ENCODE data around the gene KRTAP13-2. TPM values are rescaled to one million over a fixed set of nuclear protein-coding genes. Genes with fewer than 3 reads are reported as not detected.

The KRTAP13-2 gene
- total and polyA plus RNA-seq, 10 of the 15 experiments (the other 5 are each of a cell fraction or from before 2014, with no cell fraction given) = not detected

GRCh38 chr21:30395731-30396130, 23.7 kb upstream of the KRTAP13-2 start, which contains the start of gene KRTAP13-1 (continued):
- TF ChIP-seq PAX5 (IDR thresholded peaks at IDR 0.05; ENCODE audit: borderline replicate concordance, low read depth, low read length) = no peak

GRCh38 chr21:30391492-30392025, 19.5 kb upstream of the KRTAP13-2 start:
- H4K20me1 ChIP-seq (ENCODE audit: control insufficient read depth, insufficient read depth) = no peaks in the 10 kb centered on the region
- no peak overlapping the region for H3K4me2 ChIP-seq (ENCODE audit: control insufficient read depth, insufficient read depth)
- FAIRE-seq (no peak), DNase-seq (ENCODE audit: low read depth, low spot score) (no peak), ATAC-seq (no peak)
- POLR2A ChIA-PET = no interaction called here
- no peak overlapping the region for H3K9ac ChIP-seq (ENCODE audit: control insufficient read depth, insufficient read depth, low read length)
- H3K79me2 ChIP-seq (ENCODE audit: control insufficient read depth, insufficient read depth, low read length) = no peaks in the 10 kb centered on the region
- no TSS peak for BruUV-seq (replicated peaks)
- no peaks in the 10 kb centered on the region for H3K27me3 ChIP-seq (replicated peaks in 1 of 2; ENCODE audit: control insufficient read depth in 2 of 2, insufficient read depth in 2 of 2, low read length in 1 of 2)
- no peak overlapping the region for H2AFZ ChIP-seq (ENCODE audit: control insufficient read depth, low read depth, low read length)
- RAD21 ChIA-PET (ENCODE audit: unreplicated experiment) = no interaction called here
- intact Hi-C loops (cut with micrococcal nuclease; ENCODE audit: unreplicated experiment) (no loop called here), in situ Hi-C loops (cut with MboI) (no loop called here)
- no peak overlapping the region for H3K4me3 ChIP-seq
- no peaks in the 10 kb centered on the region for H3K9me3 ChIP-seq (replicated peaks; ENCODE audit: control insufficient read depth, insufficient read depth, low read length)
- no peaks in the 10 kb centered on the region for H3K4me1 ChIP-seq (ENCODE audit: control insufficient read depth, insufficient read depth, low read length)
- SMC1A ChIA-PET (ENCODE audit: uncharacterized antibody, unreplicated experiment) = no interaction called here
- WGBS (ENCODE audit: insufficient coverage, insufficient replicate concordance, low lambda C conversion rate, missing lambda C conversion rate) = 2% methylated on average over 2 of the region's 2 CpGs
- TF ChIP-seq RBBP5 (conservative IDR thresholded peaks at IDR 0.05) (no peak), KAT2A (conservative IDR thresholded peaks at IDR 0.05; ENCODE audit: control insufficient read depth, low read depth, low read length) (no peak), RCOR1 (conservative IDR thresholded peaks at IDR 0.05; ENCODE audit: low read depth, low read length) (no peak), WRNIP1 (IDR thresholded peaks at IDR 0.05; ENCODE audit: borderline replicate concordance, low read depth, low read length) (no peak), SREBF1 (IDR thresholded peaks at IDR 0.05; ENCODE audit: low read length) (no peak), PML (IDR thresholded peaks at IDR 0.05; ENCODE audit: low read length) (no peak), HDGF (IDR thresholded peaks at IDR 0.05) (no peak), ELK1 (IDR thresholded peaks at IDR 0.05; ENCODE audit: low read depth, low read length) (no peak), IKZF2 (IDR thresholded peaks at IDR 0.05) (no peak), ZNF687 (IDR thresholded peaks at IDR 0.05) (no peak)
- TF ChIP-seq, protein P1, sequence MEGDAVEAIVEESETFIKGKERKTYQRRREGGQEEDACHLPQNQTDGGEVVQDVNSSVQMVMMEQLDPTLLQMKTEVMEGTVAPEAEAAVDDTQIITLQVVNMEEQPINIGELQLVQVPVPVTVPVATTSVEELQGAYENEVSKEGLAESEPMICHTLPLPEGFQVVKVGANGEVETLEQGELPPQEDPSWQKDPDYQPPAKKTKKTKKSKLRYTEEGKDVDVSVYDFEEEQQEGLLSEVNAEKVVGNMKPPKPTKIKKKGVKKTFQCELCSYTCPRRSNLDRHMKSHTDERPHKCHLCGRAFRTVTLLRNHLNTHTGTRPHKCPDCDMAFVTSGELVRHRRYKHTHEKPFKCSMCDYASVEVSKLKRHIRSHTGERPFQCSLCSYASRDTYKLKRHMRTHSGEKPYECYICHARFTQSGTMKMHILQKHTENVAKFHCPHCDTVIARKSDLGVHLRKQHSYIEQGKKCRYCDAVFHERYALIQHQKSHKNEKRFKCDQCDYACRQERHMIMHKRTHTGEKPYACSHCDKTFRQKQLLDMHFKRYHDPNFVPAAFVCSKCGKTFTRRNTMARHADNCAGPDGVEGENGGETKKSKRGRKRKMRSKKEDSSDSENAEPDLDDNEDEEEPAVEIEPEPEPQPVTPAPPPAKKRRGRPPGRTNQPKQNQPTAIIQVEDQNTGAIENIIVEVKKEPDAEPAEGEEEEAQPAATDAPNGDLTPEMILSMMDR (IDR thresholded peaks at IDR 0.05 in 2 of 3, conservative IDR thresholded peaks at IDR 0.05 in 1 of 3; ENCODE audit: control insufficient read depth in 2 of 3, extremely low read depth in 1 of 3, insufficient read depth in 1 of 3, low read depth in 3 of 3, low read length in 3 of 3) = no peak
- CTCF ChIA-PET = no interaction called here
- no peaks in the 10 kb centered on the region for H3K36me3 ChIP-seq (ENCODE audit: control insufficient read depth in 2 of 2, insufficient read depth in 2 of 2, low read length in 1 of 2)
- H3K27ac ChIP-seq (ENCODE audit: control insufficient read depth, insufficient read depth) = no peak overlapping the region
